GM19324 (cell line): ENCODE data around the gene RAMP3.

Source experiments
- ATAC-seq: cut with Tn5 transposase; IDR thresholded peaks from one replicate; pipeline ENCODE4 v1.9.1; 2021; ENCODE audit warnings: mild to moderate bottlenecking, moderate library complexity; ENCODE audit not compliant: unreplicated experiment, low FRiP score

The RAMP3 gene

DNA sequence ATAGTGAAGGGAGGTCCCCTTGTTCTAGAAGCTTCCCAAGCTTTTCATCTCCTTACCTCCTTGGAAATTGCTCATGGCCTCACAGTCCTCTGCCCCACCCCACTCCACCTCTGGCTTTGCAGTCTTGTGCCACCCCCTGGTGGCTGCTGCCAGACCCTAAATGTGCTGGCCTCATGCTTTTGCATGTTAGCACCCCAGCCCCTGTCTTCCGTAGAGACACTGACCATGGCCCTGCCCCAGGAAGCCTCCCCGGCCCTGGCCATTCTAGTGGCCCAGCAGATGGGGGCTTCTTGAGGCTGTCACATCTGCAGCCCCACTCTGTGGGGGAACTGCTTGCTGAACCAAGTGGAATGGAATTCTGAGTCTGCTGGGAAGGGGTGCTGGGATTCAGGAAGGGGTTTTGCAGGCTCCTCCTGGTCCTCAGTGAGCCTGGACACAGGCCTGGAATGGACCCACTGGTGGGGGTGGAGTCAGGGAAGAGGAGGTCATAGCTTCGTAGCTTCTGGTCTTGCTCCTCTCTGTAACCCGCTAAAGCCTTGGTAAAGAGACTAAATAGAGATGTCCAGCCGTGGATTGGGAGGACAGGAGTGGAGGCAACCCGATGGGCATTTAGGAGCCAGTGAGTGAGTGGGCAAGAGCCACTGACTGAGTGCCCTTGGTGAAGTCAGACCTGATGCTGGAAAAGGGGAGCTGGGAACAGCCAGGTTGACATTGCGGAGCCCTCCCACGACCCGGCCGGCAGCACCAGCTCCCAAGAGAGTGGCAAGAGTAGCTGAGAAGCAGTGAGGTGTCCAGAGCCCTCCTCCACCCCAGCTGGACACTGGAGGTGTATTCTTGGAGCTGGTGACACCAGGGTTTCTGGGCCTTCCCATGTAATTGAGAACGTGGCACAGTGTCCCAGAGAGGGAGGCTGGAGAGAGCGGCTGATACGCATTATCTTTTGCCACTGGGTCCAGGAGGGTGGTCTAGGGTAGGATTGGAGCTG lies 20.9 kb downstream of the RAMP3 start:
- no peak for ATAC-seq

GRCh38 chr7:45179666-45180065 lies 22.1 kb downstream of the RAMP3 start:
- ATAC-seq: no peak

- ATAC-seq: no peak
These were observed 22.7 kb downstream of the RAMP3 start for GRCh38 chr7:45180084-45180986.

- ATAC-seq: no peak
These were observed 23.8 kb downstream of the RAMP3 start for GRCh38 chr7:45181286-45181960.

- no peak for ATAC-seq
These were observed 24.6 kb downstream of the RAMP3 start for GRCh38 chr7:45181991-45182855.

GRCh38 chr7:45182856-45183710 lies 25.5 kb downstream of the RAMP3 start:
- no peak for ATAC-seq

DNA sequence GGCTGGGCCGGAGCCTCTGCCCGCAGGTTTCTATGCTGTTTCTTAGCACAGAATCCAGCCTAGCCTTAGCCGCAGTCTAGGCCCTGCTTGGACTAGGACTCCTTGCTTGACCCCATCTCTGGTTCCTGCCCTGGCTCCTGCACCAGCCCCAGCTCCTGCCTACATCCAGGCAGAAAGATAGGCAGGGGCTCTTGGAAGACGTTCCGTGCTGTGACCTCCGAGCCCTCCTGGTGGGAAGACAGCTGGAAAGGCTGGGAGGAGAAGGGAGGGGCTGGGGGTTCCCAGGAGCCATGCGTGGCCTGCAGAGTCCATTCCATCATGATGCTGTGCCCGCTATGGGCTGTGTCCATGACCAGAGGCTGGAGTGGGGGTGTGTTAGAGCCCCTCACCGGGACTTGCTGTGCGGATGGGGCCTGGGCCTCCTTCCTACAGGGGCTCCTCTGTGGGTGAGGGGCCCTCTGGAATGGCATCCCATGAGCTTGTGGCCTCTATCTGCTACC lies 26.2 kb downstream of the RAMP3 start:
- no peak for ATAC-seq

DNA sequence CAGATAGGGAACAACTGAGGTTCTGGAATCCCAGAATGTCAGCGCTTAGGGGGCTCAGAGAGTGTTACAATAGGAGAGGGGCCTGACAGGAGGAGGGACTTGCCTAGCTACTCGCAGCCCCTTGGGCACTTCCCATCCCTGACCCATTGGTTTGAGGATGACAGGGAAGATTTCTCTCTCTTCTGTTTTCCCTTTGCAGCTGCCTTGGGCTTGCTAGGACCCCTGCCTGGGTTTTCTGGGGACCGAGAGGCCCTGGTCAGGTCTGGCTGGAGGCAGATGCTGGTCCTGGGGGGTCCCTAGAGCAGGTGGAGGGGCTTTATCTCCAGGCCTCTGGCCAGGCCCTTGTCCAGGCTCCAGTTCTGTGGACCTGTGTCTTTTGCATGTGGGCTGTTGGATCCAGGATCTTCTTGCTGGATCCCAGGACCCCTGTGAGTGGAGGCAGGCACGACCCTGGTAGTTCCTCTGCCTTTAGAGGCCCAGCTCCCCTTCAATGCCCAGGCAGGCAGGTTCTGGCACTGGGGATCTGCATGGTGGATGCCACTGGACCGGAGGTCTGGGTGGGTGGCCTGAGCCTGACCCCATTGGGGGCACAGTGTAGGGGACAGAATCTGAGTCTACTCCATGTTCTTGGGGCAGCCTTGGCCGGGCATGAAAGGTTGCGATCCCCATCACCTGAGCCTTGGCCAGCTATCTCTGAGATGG lies 26.9 kb downstream of the RAMP3 start:
- no peak for ATAC-seq

DNA sequence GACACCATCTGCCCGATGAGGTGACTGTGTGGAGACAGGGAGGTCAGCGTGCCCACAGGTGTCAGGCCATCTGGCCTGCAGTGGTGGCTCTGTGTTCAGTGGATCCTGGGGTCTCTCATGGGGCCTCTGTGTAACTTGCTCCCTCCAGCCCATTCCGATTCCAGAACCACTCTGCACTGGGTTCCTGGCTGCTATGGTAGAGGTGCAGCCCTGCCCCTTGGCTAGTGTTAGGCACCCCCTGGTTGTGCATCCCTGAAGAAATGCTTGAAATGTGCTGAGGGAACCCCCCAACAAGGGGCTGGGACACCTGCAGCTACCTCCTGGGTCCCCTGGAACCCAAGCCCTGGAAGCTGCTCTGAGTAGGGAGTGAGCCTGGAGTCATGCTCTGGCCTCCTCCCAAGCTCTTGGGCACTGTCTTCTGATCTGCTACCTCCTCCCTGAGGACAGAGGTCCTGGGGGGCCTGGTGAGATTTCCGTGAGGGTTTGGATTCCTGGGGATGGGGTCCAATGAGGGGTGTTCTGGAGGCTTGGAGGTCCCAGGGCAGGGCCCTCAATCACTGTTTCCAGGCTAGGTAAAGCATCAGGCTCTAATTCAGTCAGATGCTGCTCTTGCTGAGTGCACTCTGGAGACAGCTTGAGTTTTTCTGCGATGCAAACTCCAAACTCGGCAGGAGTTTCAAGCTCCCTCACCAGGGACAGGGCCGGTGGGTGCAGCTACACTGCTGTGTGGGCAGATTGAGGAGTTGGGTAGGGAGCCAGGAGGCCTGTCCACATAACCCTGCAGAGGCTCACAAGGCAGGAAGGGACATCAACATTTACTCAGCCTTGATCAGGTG lies 27.7 kb downstream of the RAMP3 start:
- no peak for ATAC-seq

GRCh38 chr7:45185864-45186250 lies 28.3 kb downstream of the RAMP3 start:
- no peak for ATAC-seq

DNA sequence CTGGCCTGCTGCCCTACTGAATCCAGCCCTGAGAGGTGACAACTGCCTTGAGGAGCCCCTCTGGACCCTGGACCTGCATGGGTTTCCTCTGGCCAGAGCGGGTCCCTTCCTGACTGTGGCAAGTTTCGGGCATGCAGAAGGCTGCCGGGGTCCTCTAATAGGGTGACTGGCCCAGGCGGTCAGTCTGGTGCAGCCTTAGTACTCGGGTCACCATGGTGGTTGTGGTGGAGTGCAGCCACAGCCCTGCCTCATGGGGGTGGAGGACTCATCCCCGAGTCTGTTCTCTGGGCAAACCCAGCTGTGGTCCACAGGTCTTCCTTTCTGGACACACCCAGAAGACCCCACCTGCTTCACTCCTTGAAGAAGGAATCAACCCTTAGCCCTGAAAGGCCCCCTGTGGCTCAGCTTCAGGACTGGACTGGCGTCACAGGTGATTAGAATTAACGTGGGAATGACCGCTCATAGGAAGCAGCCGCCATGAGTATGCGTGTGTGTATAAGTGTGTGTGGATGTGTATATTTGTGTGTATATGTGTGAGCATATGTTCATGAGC lies 28.7 kb downstream of the RAMP3 start:
- ATAC-seq: no peak

GRCh38 chr7:45187089-45187945 lies 29.7 kb downstream of the RAMP3 start:
- ATAC-seq: no peak

DNA sequence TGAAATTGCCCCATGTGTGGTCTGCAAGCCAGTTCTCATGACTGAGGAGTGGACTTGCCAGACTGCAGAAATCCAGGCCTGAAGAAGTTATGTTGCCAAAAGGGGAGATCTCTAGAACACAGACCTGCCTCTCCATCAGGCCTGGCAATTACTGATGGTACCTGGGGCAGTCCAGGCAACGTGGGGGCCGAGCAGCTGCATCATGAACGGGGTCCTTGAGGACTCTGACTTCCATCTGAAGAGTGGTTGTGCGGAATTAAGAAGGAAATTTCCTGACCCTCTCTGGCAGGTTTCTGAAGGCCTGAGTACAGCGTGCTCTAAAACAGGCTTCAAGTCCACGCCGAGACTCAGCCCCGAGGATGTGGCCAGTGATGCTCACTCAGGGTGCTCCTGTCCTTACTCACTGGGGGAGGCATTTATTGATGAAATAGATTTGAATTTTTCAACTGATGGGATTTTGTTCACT lies 30.4 kb downstream of the RAMP3 start:
- no peak for ATAC-seq

GRCh38 chr7:45188736-45189135 lies 31.1 kb downstream of the RAMP3 start:
- ATAC-seq: no peak

DNA sequence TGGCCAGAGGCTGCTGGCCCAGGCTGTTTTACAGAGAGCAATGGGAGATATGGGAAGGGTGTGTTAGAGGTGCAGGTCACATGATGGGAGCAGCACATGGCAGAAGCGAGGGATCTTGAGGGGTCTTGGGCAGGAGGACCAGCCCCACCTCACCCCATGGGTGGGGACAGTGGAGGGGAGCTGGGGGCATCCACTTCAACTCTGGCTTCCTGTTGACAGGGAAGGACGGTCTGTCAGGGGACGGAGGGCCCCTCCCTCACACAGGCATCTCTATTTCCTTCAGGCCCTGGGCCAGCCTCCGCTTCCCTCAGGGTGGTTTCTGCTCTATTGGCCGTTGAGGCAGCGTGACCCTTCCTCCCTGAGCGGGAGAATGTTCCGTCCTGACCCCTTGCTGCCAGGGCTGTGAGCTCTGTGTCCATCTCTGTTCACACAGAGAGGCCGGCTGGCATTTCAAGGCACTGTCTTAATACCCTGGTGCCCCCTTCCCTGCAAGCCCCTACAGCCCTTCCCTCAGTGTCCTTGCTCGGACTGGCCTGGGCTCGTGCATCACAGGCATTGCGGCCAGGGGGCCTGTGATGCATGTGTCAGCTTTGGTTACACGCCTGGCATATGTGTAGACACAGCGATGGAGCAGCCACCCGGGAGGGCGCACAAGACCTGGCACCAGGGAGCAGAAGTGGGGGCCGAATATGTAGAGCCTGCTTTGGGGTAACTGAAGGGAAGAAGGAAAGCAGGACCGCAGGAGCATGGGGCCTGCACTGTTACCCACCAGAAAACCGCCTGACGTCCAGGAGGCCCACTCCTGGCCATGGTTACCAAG lies 31.8 kb downstream of the RAMP3 start:
- ATAC-seq: no peak
